ENCODE data around the gene TMEM248. TPM values are rescaled to one million over a fixed set of nuclear protein-coding genes. Genes with fewer than 3 reads are reported as not detected.

Gene TMEM248
- total RNA-seq, 4 donors from 2014 or later = 95.9 to 595 (median 166) TPM

DNA sequence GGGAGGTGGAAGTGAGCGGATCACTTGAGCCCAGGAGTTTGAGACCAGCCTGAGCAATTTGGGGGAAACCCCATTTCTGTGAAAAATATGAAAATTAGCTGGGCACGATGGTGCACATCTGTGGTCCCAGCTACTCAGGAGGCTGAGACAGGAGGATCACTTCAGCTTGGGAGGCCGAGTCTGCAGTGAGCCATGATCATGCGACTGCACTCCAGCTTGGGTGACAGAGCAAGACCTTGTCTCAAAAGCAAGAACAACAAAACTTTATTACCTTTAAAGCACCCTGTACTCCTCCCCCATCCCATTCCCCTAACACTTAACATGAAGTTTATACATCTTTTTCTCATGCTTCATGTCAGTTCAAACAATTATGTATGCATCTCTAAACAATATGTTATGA lies 1.3 kb upstream of the TMEM248 start:
- Histone ChIP-seq H3K36me3 (peaks cover 0 to 4% (median 0%) of the 10 kb centered on the region in 4 donors), H3K27me3 (no peaks in the 10 kb centered on the region), H3K4me1 (peaks cover 10 to 29% (median 22%) of the 10 kb centered on the region in 4 donors), H3K4me3 (no peak overlapping the region), H3K9me3 (no peaks in the 10 kb centered on the region), H3K27ac (no peak overlapping the region)
- intact Hi-C loops (cut with DNase I; ENCODE audit: low total_unique reads) = no loop called here
- DNase-seq = no peak
- TF ChIP-seq POLR2A (IDR thresholded peaks at IDR 0.05) (no peak), CTCF (IDR thresholded peaks at IDR 0.05) (no peak), EP300 (IDR thresholded peaks at IDR 0.05; ENCODE audit: low read depth) (no peak), POLR2AphosphoS5 (IDR thresholded peaks at IDR 0.05) (no peak)
- 93% methylated on average over 4 of the region's 4 CpGs; no CpG with 5 or more reads in 1 of the 2 donors for WGBS, 2 donors (ENCODE audit: low coverage in 1 of 2)
- in situ Hi-C loops (cut with MboI; ENCODE audit: low pct_ligation_motif_present in 1 of 4, low pct_unique_long_range_greater_than_20kb in 1 of 4, low sequenced_read_pairs in 3 of 4) = no loop called here

DNA sequence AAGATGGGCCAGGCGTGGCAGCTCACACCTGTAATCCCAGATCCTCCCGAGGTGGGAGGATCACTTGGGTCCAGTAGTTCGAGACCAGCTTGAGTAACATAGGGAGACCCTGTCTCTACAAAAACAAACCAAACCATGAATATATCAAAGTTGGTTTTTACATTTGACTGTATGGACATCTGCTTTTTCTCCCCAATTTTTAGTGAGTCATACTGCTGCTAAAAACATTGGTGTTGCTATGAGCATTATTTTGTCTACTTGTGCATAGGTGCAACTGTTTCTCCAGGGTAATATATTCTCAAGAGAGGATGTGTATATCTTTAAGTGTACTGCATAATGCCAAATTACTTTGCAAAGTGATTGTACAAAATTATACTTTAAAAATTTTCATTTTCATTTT lies 769 bp upstream of the TMEM248 start:
- H3K27ac ChIP-seq = peak overlapping the region in 3 of 4 donors; percentile 89 to 94 (median 91)
- H3K4me3 ChIP-seq = peak overlapping the region in 3 of 4 donors; percentile 98 to 99 (median 98)
- 80 to 93% methylated on average over 2 to 3 of the region's 3 CpGs for WGBS, 2 donors (ENCODE audit: low coverage in 1 of 2)
- H3K27me3 ChIP-seq = no peaks in the 10 kb centered on the region
- H3K36me3 ChIP-seq = peaks cover 0 to 4% (median 0%) of the 10 kb centered on the region in 4 donors
- H3K4me1 ChIP-seq = peaks cover 10 to 34% (median 25%) of the 10 kb centered on the region in 4 donors
- no peaks in the 10 kb centered on the region for H3K9me3 ChIP-seq
- in situ Hi-C loops (cut with MboI; ENCODE audit: low pct_ligation_motif_present in 1 of 4, low pct_unique_long_range_greater_than_20kb in 1 of 4, low sequenced_read_pairs in 3 of 4) (no loop called here), intact Hi-C loops (cut with DNase I; ENCODE audit: low total_unique reads) (no loop called here)
- TF ChIP-seq EP300 (IDR thresholded peaks at IDR 0.05; ENCODE audit: low read depth) = no peak
- no peak for TF ChIP-seq POLR2A (IDR thresholded peaks at IDR 0.05)
- no peak for TF ChIP-seq POLR2AphosphoS5 (IDR thresholded peaks at IDR 0.05)
- TF ChIP-seq CTCF (IDR thresholded peaks at IDR 0.05) = no peak
- DNase-seq = no peak

GRCh38 chr7:66921396-66921917 lies 432 bp downstream of the TMEM248 start:
- intact Hi-C loops (cut with DNase I; ENCODE audit: low total_unique reads) (no loop called here), in situ Hi-C loops (cut with MboI; ENCODE audit: low pct_ligation_motif_present in 1 of 4, low pct_unique_long_range_greater_than_20kb in 1 of 4, low sequenced_read_pairs in 3 of 4) (no loop called here)
- Histone ChIP-seq H3K27ac (peak overlapping the region; percentile 89 to 95 (median 92)), H3K9me3 (no peaks in the 10 kb centered on the region), H3K36me3 (peaks cover 0 to 4% (median 0%) of the 10 kb centered on the region in 4 donors), H3K4me3 (peak overlapping the region; percentile 86 to 99 (median 98)), H3K4me1 (peaks cover 10 to 46% (median 34%) of the 10 kb centered on the region in 4 donors), H3K27me3 (no peaks in the 10 kb centered on the region)
- TF ChIP-seq POLR2AphosphoS5 (IDR thresholded peaks at IDR 0.05) = no peak
- no peak for TF ChIP-seq POLR2A (IDR thresholded peaks at IDR 0.05)
- TF ChIP-seq EP300 (IDR thresholded peaks at IDR 0.05; ENCODE audit: low read depth) = no peak
- TF ChIP-seq CTCF (IDR thresholded peaks at IDR 0.05) = no peak
- peak; percentile 23 for DNase-seq
- WGBS, 2 donors (ENCODE audit: low coverage in 1 of 2) = 0 to 1% methylated on average over 2 to 31 of the region's 47 CpGs

DNA sequence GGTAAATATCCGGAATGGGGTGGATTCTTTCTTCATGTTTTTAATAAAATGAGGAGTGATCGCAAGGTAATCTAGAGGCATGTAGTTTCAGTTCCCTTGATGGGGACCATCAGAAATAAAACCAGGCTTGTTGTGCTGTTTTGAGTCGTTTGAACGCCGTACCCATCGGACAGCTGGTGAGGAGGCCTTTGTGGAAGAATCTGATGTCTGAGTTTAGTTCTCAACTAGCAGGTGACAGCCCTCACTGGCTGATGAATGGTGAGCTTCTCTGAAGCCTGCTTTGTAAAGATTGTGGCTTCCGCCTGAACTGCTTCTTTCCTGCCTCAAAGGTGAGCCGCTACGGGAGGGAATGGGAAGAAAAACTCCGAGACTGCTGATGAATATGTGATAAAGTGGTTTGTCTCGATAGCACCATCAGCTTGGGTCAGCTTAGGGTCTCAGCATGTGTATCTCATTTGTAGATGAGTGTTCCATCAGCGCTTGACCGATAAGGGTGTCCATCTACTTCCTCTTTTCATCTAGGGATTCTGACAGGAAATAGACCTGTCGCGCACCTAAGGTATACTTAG lies 977 bp downstream of the TMEM248 start:
- whole genome bisulfite sequencing, 2 donors (ENCODE audit: low coverage in 1 of 2) = 0 to 6% methylated on average over 6 to 15 of the region's 15 CpGs
- no peaks in the 10 kb centered on the region for H3K9me3 ChIP-seq
- DNase-seq = peak; percentile 22
- H3K4me1 ChIP-seq = peaks cover 10 to 51% (median 34%) of the 10 kb centered on the region in 4 donors
- no peaks in the 10 kb centered on the region for H3K27me3 ChIP-seq
- TF ChIP-seq POLR2A (IDR thresholded peaks at IDR 0.05) = no peak
- TF ChIP-seq CTCF (IDR thresholded peaks at IDR 0.05) = no peak
- no peak for TF ChIP-seq EP300 (IDR thresholded peaks at IDR 0.05; ENCODE audit: low read depth)
- no peak for TF ChIP-seq POLR2AphosphoS5 (IDR thresholded peaks at IDR 0.05)
- H3K4me3 ChIP-seq = peak overlapping the region; percentile 86 to 99 (median 98)
- peak overlapping the region; percentile 89 to 95 (median 92) for H3K27ac ChIP-seq
- intact Hi-C loops (cut with DNase I; ENCODE audit: low total_unique reads) (no loop called here), in situ Hi-C loops (cut with MboI; ENCODE audit: low pct_ligation_motif_present in 1 of 4, low pct_unique_long_range_greater_than_20kb in 1 of 4, low sequenced_read_pairs in 3 of 4) (no loop called here)
- peaks cover 0 to 4% (median 0%) of the 10 kb centered on the region in 4 donors for H3K36me3 ChIP-seq
